Stimulated activated CD8-positive, alpha-beta memory T cell treated with anti-CD3 and anti-CD28 coated beads, Interleukin-12 subunit alpha, Interleukin-12 subunit beta, amount 100 ng/mL, for 4 hours (primary cell): ENCODE results near the gene FAM222A.

Source experiments
- DNase-seq: peaks from one replicate; pipeline ENCODE4 v3.0.0-alpha.2; 2020; ENCODE audit warnings: low read depth

The FAM222A gene

GRCh38 chr12:109800536-109800935 lies 86.9 kb downstream of the FAM222A start:
- DNase-seq, result no peak

DNA sequence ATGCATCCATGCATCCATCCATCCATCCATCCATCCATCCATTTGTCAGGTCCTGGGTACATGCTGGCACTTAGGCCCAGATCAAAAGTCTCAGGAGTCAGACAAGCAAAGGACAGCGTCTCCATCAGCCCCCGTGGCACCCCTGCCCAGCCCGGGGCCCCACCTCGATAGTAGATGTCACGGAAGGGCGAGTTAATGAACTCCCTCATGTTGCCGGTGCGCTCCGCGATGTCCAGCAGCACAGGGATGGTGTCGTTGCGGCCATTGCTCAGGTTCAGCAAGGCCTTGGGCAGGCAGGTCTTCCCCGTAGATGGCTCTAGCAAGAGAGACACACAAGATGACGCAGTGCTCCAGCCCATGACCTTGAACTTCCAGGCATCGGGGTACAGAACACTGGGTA lies 89.2 kb downstream of the FAM222A start:
- no peak for DNase-seq

- no peak for DNase-seq
Observed at GRCh38 chr12:109803678-109804077, 90.1 kb downstream of the FAM222A start.

- DNase-seq, result peak; percentile 36
Observed at GRCh38 chr12:109804820-109805761, 91.5 kb downstream of the FAM222A start.

DNA sequence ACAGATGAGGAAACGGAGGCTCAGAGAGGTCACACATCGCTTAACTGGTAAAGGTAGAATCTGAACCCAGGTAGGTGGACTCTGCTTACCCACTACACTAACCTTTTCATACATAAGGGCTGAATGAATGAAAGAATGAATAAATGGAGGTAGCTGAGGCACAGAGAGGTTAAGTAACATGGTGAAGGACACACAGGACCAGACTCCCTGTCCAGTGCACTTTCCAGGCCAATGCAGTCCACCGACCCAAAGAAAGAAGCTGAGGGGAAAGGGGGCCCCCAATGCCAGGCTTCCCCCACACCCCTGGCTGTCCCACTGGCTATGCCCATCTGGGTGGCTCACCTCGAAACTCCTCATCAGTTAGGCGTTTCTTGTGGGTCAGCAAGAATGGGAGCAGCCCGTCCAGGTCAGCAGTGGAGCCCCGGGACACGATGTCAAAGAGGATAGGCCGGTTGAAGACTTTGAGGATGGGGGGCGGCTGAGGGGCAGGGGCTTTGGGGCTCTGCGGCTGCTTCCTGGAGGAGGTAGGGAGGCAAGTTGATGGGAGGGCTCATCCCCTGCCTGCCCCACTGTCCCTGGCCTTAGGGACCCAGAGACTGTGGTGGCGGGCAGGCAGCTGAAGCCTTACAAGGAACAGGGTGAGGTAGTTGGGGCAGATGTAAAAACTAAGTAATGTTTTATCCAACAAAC lies 94.5 kb downstream of the FAM222A start:
- DNase-seq, result no peak

DNA sequence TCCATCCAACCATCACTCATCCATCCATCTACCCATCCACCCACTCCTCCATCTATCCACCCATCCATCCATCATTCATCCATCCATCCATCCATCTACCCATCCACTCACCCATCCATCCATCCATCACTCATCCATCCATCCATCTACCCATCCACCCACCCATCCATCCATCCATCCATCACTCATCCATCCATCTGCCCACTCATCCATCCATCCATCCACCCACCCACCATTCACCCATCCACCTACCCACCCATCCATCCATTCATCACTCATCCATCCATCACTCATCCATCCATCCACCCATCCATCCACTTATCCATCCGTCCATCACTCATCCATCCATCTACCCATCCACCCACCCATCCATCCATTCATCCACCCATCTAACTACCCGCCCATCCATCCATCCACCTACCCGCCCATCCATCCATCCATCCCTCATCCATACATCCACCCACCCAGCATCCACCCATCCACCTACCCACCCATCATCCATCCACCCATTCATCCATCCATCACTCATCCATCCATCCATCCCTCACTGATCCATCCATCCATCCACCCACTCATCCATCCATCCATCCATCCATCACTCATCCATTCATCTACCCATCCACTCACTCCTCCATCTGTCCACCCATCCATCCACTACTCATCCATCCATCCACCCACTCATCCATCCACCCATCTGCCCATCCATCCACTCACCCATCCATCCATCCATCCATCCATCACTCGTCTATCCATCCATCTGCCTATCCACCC lies 95.4 kb downstream of the FAM222A start:
- no peak for DNase-seq

- no peak for DNase-seq
Observed at GRCh38 chr12:109810954-109811623, 97.5 kb downstream of the FAM222A start.

DNA sequence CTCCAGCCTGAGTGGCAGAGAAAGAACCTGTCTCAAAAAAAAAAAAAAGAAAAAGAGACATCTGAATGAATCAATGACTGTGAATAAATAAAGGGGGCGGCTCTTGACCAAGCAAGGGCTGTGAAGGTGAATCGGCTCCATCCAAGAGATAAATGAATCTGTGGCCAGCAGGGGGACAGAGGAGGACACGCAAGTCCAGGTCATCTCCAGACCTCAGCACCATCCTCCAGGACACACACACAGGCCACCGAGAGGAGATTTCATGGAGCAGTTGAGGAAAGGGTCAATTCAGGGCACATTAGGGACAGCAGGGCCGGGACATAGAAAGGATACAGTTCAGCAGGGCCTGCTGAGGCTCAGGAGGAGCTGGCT lies 98.0 kb downstream of the FAM222A start:
- DNase-seq, result no peak

GRCh38 chr12:109813810-109814416 lies 100.3 kb downstream of the FAM222A start:
- no peak for DNase-seq

- DNase-seq, result no peak
Observed at GRCh38 chr12:109814600-109815150, 101.0 kb downstream of the FAM222A start.

- DNase-seq, result no peak
Observed at GRCh38 chr12:109815225-109815624, 101.6 kb downstream of the FAM222A start.

GRCh38 chr12:109815757-109816617 lies 102.4 kb downstream of the FAM222A start:
- DNase-seq, result no peak

GRCh38 chr12:109816870-109817269 lies 103.2 kb downstream of the FAM222A start:
- no peak for DNase-seq

DNA sequence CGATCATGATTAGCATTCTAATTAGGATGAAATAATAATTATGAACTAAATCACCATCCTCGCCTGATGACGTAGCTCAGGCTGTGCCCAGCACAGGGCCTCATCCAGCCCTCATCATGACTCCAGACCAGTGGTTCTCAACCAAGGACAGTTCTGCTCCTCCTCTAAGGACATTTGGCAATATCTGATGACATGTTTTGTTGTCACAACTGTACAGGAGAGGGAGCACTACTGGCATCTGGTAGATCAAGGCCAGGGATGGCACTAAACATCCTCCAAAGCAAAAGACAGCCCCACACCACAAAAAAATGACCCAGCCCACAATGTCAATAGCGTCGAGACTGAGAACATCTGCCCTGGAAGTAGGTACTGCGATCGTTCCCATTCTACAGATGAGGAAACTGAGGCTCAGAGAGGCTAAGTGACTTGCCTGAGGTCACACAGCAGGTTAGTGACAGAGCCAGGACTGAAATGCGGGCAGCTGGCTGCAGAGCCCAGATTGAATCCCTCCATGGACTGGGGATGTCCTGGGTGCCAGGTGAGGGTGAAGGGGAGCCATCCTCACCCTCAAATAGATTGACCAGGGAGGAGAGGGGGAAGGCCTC lies 104.1 kb downstream of the FAM222A start:
- no peak for DNase-seq

DNA sequence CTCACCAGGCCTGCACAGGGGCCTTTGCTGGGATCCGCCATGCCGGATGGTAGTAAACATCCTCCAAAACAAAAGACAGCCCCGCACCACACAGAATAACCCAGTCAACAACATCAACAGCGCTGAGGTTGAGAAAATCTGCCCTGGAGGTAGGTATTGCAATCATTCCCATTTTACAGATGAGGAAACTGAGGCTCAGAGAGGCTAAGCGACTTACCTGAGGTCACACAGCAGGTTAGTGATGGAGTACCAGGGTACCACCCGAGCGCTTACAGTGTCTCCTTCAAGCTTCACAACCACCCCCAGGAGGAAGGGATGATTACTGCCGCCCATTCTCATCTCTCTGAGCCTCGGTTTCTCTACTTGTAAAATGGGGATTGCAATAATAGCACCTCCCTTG lies 104.6 kb downstream of the FAM222A start:
- no peak for DNase-seq

GRCh38 chr12:109818905-109819500 lies 105.4 kb downstream of the FAM222A start:
- no peak for DNase-seq
